Ectodermal cell (in vitro differentiated cells): ENCODE data around the gene FOXO6.

ENCODE experiments used
- H3K27ac ChIP-seq: 2 replicates; pipeline ENCODE4 v1.7.0; 2013; ENCODE audit warnings: mild to moderate bottlenecking, low read depth, low read length; ENCODE audit not compliant: insufficient read depth, poor library complexity, severe bottlenecking
- H3K27me3 ChIP-seq: 2 replicates; pipeline ENCODE4 v1.7.0; 2013; ENCODE audit warnings: mild to moderate bottlenecking, low read length; ENCODE audit not compliant: insufficient read depth, control insufficient read depth, poor library complexity, severe bottlenecking
- H3K36me3 ChIP-seq: one replicate; pipeline ENCODE4 v1.7.0; 2013; ENCODE audit warnings: low read length; ENCODE audit not compliant: control insufficient read depth, insufficient read depth
- H3K4me1 ChIP-seq: one replicate; pipeline ENCODE4 v1.7.0; 2013; ENCODE audit warnings: low read length; ENCODE audit not compliant: control insufficient read depth, insufficient read depth
- H3K4me3 ChIP-seq: 2 replicates; pipeline ENCODE4 v1.7.0; 2013; ENCODE audit warnings: low read depth, low read length, control low read depth; ENCODE audit not compliant: insufficient read depth
- H3K9me3 ChIP-seq: 2 replicates; pipeline ENCODE4 v1.7.0; 2013; ENCODE audit warnings: mild to moderate bottlenecking, low read length, moderate library complexity; ENCODE audit not compliant: control insufficient read depth
- WGBS, 2 experiments: methylation state at CpG; one replicate each; pipeline ENCODE4 v1.1.7; 2013; ENCODE audit warnings: missing lambda C conversion rate in 2 of 2; 5-methylcytosine and 5-hydroxymethylcytosine counted together

The FOXO6 gene

DNA sequence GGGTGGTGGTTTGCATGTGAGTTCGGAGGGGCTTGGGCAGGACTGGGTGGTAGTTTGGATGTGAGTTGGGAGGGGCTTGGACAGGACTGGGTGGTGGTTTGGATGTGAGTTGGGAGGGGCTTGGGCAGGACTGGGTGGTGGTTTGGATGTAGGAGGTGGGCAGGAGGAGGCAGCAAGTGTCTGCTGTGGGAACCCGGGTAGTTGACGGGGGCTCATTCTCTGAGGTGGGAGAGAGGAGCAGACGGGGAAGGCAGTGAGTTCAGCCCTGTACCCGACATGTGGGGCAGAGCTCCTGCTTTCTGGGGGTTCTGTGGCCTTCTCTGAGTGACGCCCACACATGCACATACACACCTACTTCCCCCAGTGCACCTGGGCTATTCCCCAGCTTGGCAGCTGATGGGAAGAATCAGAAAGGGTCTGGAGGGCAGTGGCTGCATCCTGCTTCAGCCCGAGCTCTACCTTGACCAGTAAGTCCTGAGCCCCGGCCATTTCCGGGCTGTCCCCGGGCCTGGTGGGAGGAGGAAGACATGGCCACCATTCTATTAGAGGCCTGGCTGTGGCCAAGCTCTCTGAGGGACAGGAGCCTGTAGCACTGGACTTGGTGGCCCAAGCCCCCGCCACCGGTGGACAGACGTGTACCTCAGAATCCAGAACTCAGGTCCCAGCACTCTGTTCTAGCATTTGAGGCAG lies 65.1 kb downstream of the FOXO6 start:
- Histone ChIP-seq H3K9me3 (no peaks in the 10 kb centered on the region), H3K27me3 (no peaks in the 10 kb centered on the region), H3K36me3 (no peaks in the 10 kb centered on the region), H3K27ac (no peak overlapping the region), H3K4me1 (no peaks in the 10 kb centered on the region), H3K4me3 (no peak overlapping the region)
- WGBS, 2 experiments, result 90 to 93% methylated on average over 13 of the region's 13 CpGs

GRCh38 chr1:41427122-41427913 lies 66.1 kb downstream of the FOXO6 start:
- Histone ChIP-seq H3K4me3 (no peak overlapping the region), H3K9me3 (no peaks in the 10 kb centered on the region), H3K36me3 (no peaks in the 10 kb centered on the region), H3K27ac (no peak overlapping the region), H3K27me3 (no peaks in the 10 kb centered on the region), H3K4me1 (no peaks in the 10 kb centered on the region)
- 86% methylated on average over 20 of the region's 20 CpGs for WGBS, 2 experiments

DNA sequence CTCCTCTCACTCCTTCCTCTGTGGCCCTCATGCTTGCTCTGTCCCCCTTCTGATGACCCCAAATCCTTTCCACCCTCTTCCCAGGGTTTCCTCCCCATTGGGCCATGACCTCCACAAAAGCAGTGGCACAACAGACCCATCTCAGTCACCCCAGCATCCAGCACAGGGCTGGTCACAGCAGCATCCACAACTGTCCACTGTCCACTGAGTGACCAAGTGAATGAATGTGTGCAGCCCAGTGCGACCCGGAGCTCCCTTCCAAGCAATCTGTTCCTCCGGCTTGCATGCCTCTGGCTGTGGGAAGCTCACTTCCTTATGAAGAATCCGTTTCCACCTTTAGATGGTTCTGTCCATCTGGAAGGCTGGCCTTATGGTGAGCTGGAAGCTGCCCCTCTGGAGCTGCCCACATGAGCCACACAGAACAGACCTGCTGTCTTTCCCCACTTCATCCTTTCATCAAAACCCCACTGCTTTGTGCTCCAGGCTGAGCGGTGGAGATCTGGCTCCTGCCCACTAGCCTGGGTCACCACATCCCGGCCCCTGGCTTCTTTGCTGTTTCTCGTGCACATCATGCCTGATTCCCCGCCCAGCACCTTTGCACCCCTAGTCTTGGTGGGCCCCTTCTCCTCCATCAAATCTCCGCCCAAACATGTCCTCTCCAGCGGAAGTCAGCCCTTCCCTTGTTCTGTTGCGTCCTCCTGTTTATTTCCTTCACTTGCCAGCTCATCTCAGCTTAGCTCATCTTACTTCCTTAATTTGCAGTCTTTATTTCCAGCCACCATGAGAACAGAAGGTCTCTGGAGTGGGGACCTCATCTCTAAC lies 66.9 kb downstream of the FOXO6 start:
- no peak overlapping the region for H3K27ac ChIP-seq
- no peaks in the 10 kb centered on the region for H3K27me3 ChIP-seq
- WGBS, 2 experiments, result 93 to 95% methylated on average over 11 of the region's 11 CpGs
- no peak overlapping the region for H3K4me3 ChIP-seq
- H3K4me1 ChIP-seq, result no peaks in the 10 kb centered on the region
- H3K36me3 ChIP-seq, result no peaks in the 10 kb centered on the region
- H3K9me3 ChIP-seq, result no peaks in the 10 kb centered on the region

GRCh38 chr1:41428738-41429640 lies 67.8 kb downstream of the FOXO6 start:
- WGBS, 2 experiments, result 94 to 95% methylated on average over 16 of the region's 16 CpGs

GRCh38 chr1:41429641-41430035 lies 68.4 kb downstream of the FOXO6 start:
- no peak overlapping the region for H3K27ac ChIP-seq
- no peaks in the 10 kb centered on the region for H3K9me3 ChIP-seq
- H3K36me3 ChIP-seq, result no peaks in the 10 kb centered on the region
- no peaks in the 10 kb centered on the region for H3K27me3 ChIP-seq
- no peaks in the 10 kb centered on the region for H3K4me1 ChIP-seq
- 89 to 91% methylated on average over 5 of the region's 5 CpGs for WGBS, 2 experiments
- no peak overlapping the region for H3K4me3 ChIP-seq

More at GRCh38 chr1:41428738-41429640, 67.8 kb downstream of the FOXO6 start:
- Histone ChIP-seq H3K36me3 (no peaks in the 10 kb centered on the region), H3K4me1 (no peaks in the 10 kb centered on the region), H3K27me3 (no peaks in the 10 kb centered on the region), H3K27ac (no peak overlapping the region), H3K9me3 (no peaks in the 10 kb centered on the region), H3K4me3 (no peak overlapping the region)

- no peaks in the 10 kb centered on the region for H3K9me3 ChIP-seq
- no peaks in the 10 kb centered on the region for H3K27me3 ChIP-seq
- no peak overlapping the region for H3K4me3 ChIP-seq
- 92 to 94% methylated on average over 4 of the region's 4 CpGs for whole genome bisulfite sequencing, 2 experiments
- no peaks in the 10 kb centered on the region for H3K36me3 ChIP-seq
- H3K4me1 ChIP-seq, result no peaks in the 10 kb centered on the region
- H3K27ac ChIP-seq, result no peak overlapping the region
Measured at GRCh38 chr1:41430069-41430468, 68.8 kb downstream of the FOXO6 start.

GRCh38 chr1:41430582-41430981 lies 69.3 kb downstream of the FOXO6 start:
- H3K27ac ChIP-seq, result no peak overlapping the region
- no peaks in the 10 kb centered on the region for H3K27me3 ChIP-seq
- no peaks in the 10 kb centered on the region for H3K9me3 ChIP-seq
- no peaks in the 10 kb centered on the region for H3K4me1 ChIP-seq
- 93 to 94% methylated on average over 4 of the region's 4 CpGs for WGBS, 2 experiments
- H3K36me3 ChIP-seq, result no peaks in the 10 kb centered on the region
- no peak overlapping the region for H3K4me3 ChIP-seq

DNA sequence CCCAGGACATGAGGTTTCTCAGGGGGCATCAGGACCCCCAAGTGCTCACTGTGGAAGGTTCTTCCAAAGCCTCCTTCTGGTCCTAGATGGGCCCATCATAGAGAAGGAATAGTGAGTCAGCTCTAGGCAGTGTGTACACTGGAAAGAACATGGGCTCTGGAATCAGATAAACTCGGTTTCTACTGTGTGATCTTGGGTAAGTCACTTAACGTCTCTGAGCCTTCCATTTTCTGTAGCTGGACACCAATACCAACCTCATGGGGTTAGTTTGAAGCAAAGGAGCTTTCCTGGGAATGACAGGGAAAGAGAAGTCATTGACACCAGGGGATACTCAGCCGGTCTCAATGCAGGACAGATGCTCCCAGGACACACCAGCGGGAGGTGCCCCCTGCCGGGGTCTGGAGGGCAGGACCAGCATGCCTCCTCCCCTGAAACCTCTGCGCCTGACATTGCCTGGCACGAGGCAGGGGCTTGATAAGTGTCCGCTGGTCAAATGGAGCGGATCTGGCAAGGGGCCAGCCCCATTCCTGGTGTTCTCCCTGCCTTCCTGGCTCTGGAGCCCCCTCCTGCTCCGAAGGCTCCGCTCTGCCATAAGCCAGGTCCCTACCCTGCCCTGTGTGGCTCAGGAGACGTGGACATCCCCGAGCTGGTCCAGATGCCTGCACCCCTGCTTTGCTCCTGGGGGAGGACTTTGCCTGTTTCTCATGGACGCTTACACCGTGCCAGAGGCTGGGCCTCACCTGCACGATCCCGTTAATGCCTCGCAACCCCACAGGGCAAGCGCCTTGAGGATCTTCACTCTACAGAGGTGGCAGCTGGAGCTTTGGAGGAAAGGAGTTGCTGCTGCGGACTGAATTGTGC lies 70.5 kb downstream of the FOXO6 start:
- no peak overlapping the region for H3K27ac ChIP-seq
- H3K27me3 ChIP-seq, result no peaks in the 10 kb centered on the region

More for the DNA sequence above, 70.5 kb downstream of the FOXO6 start:
- WGBS, 2 experiments, result 92 to 94% methylated on average over 20 of the region's 20 CpGs
- Histone ChIP-seq H3K4me1 (peaks cover 7% of the 10 kb centered on the region), H3K4me3 (no peak overlapping the region), H3K36me3 (no peaks in the 10 kb centered on the region), H3K9me3 (no peaks in the 10 kb centered on the region)
